ENCODE results near the gene MTMR1.
A peak's percentile ranks its signal among the peaks of the same experiment; 100 is the strongest.

Gene MTMR1

DNA sequence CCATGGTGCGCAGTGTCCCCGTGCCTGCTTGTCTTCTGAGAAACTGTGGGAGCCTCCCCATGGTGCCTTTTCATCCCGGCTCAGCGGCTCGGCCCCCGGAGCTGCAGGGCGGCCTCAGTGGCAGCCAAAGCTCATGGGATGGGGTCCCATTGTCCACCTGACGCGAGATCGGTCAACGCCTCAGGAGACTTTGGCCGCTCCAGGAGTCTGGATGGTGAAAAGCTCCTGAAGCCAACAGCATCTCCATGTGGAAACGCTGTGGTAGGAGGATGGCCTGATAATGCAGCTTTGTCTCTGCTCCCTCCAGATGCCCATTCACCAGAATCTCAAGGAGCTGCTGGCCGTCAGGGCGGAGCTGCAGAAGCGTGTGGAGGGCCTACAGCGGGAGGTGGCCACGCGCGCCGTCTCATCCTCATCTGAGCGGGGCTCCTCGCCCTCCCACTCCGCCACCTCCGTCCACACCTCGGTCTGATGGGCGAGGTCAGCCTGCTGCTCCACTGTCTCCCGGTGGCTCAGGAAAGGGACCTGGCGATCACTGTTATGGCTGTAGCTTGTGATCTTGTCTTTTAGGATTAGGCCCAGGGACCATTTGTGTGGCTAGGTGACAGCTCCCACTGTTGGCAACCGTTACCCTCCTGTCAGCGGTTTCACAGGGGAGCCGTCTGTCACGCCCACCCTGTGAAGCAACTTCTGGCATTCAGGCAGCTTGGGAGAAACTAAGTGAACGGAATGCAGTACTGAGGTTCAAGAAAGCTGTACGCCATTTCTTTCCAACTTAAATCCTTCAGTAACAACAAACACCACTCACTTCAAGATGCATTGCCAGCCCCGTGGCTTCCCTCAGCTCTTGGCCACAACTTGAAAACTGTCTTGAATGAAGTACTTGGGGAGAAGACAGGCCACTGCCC lies 69.3 kb downstream of the MTMR1 start:
- no peak for DNase-seq (ENCODE audit: low read depth)

DNA sequence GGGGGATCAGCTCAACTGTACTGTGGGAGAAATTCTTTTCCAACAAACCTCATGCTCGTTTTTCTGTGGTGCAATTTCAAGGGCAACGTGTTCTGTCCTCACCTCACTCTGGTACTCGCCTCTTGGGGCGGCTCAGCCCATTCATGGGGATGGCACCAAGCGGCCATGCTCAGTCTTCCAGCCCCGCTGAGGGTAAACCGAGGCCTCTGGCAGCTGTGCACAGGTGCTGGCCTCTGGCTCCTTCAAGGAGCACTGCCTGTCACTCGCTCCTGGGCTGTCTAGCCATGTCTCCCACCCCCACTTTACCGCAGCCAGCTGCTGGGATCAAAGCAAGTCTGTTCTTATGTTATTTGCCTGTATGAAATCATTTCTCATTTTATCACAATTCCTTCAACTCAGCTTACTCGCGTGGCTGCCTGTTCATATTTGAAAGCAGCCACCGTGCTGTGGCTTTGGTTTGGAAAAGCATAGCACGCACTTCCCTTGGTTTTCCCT lies 70.2 kb downstream of the MTMR1 start:
- DNase-seq (ENCODE audit: low read depth): no peak

DNA sequence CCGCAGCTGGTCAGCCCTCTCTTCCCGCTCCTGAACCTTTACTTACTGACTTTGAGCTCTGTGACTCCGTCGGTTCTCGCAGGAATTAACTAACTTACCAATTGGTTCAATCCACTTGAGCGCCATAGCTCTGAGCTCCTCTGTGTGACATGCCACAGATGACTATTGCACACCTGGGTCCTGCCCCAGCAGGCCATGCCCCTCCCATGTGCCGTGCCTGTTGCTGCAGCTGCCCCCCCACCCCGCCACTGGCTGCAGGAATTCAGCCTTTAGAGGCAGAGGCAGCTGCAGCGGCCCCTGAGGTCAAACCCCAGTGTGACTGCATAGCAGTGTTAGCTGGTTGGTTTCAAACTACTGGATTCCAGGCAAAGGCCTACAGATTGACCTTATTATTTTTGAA lies 70.6 kb downstream of the MTMR1 start:
- DNase-seq (ENCODE audit: low read depth): no peak

DNA sequence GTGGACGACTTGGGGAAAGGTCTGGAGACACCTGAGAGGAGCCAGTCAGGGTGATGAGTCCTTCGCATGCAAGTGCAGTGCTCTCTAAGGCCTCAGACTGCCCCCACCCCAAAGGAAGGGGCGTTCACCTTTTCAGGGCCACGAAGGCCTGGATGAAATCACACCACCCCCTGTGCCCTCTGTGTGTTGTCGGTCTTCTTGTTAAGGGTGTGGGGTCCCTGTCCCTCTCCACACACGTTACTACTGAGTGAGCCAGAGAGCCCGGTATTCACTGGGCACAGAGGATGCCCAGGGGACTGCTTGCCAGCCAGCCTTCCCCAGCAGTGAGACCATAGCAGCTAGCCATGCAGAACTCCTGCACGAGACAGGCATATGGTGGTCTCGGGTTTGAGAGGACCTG lies 72.0 kb downstream of the MTMR1 start:
- DNase-seq (ENCODE audit: low read depth): no peak

DNA sequence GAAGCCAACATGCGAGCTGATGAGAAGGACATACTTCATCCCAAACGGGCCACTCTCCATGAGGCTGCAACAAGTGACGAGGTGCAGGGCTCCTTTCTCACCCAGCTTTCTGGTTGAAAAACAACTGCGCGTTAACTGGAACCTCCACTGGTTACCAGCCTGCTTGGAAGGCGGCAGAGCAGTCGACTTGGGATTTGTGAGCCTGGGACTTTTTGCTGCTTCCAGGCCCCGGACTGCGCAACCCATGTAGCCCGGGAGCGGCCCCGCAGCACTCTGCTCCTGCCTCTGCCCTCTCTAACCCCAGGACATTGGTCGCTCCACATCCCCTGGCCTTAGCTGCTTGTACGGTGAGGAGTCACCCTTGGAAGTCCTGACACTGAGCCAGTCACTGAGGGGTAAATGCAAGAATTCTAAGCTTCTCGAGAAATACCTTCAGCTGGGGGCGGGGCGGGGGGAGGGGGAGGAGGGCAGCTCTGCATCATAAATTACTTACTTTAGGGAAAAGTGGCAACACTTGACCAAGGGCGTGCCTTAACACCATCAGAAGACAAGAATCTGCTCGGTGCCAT lies 72.7 kb downstream of the MTMR1 start:
- DNase-seq (ENCODE audit: low read depth): no peak

DNA sequence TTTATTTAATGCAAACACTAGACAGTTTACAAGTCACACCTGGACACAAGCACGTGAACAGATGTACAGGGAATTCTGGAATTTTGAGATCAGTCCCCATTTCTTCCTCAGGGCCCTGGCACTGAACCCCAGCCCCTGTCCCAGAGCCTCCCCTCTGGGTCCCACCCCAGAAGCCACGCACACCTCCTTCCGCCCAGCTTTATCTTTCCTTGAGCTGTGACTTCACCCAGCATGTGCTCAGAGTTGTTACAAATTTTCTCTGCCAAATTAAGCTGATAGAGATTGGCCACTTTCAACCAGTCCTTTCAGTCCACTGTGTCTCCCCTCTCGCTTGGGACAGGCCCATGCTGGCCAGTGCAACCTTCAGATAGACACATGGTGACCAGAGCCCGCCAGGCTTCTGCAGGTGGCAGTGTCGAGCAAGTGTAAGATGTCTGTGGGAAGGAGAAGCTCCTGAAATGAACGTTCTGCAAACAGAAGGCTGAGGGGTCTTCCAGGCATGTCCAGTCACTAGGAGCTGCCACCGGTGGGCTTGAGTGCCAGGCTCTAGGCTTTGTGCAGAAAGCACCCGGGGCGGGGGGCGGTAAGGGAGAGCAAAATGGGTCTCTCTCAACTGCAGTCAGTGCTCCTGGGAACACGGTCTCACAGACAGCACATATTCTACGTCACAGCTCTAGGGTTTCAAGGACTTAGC lies 73.3 kb downstream of the MTMR1 start:
- DNase-seq (ENCODE audit: low read depth): no peak

DNA sequence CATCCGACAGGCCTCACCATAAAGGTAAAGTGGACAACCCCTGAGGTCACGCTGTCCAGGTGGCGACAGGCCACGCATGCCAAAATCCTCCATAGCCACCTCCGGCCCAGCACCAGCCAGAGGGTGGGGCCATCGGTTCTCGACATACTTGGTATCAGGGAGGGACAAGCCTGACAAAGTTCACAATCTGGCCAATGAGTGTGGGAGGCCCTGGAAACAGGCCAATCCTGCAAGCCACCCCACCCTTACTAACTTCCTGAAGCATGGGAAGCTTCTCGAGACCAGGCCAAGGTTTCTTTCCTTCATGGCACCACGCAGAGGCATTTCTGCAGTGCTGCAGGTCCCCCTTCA lies 73.8 kb downstream of the MTMR1 start:
- no peak for DNase-seq (ENCODE audit: low read depth)

DNA sequence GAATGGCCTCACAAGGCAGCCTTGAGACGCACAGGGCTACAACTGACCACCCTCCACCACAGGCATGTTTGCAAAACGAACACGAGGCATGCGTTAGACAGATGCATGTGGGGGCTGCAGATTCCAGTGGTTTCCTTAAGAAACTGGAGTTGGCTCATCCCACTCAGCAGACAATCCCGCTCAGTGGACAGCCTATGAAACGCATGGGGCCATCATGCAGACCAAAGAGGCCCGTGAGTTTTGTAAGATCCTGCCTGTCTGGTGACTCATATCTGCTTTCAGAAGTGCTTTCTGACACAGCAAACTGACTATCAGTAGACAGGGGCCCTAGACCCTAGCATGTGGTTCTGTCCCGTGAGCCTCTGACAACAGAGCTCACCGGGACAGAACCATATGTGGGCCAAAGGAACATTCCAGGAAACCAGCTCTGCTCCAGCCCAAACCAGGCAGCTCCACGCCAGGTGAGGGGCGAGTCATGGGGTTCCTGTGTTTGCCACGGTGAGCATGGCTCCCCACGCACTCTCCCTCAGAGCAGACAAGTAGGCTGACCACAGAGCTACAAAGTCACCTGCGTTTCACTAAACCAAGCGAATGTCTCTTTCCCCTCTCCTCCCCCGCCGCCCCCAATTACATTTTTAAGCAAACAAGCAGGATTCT lies 74.4 kb downstream of the MTMR1 start:
- no peak for DNase-seq (ENCODE audit: low read depth)

DNA sequence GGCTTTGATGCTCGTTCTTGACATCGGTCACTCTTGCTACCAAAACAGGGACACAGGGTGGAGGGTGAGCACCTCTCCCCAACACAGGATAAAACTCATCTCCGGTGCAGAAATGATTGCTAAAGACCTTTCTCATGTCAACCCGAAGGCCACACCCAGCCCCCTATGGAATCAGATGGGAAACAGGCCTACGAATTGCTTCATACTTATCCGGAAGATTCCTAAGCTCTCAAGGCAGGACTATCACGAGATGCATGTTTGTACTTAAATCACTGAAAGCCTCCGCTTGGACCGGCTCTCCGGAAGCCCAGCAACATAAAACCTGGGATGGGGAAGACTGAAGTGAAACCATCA lies 74.9 kb downstream of the MTMR1 start:
- no peak for DNase-seq (ENCODE audit: low read depth)

DNA sequence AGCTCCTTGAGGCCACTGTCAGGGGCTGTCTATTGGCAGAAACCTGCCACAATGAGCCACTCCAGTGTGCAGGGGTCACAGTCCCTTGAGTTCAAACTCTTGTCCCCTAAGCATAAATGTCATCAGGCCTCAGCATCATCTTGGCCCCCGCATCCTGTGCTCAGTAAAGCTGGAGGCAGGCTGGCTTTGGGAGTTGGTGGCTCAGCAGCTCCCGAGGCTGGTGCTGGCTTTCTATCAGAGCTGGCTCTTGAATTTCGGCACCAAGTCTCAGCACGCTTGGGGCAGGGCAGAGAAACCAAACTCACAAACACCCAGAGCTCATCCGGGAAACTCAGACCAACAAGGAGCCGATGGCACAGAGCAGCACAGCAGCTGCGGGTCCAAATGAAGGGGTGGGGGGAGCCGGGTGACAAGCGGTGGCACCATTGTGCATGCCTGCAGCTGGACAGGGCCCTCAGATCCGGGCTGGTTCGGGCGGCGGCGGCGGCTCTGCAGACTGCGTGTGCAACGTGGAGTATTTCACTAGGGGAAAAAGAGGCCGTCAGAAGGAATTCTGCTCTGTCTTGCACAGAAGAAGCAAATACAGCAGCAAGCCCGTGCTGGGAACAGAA lies 75.5 kb downstream of the MTMR1 start:
- no peak for DNase-seq (ENCODE audit: low read depth)

DNA sequence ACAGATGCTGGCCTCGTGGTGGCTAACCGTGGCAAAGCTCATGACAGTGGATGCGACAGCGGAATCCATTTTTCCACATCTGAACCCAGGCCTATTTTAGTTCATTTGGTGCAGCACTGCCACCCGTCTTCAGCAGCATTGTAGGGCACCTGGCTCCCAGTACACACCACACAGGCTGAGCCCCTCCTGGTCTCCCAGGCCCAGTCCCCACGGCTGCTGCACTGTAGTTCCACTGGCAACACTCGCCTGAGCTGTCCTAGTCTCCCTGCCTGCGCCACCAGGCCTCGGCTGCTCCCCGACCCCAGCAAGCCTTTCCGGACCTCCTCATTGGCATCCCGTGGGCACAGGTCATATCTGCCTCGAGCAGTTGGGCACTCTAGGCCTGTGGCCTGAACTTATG lies 76.2 kb downstream of the MTMR1 start:
- no peak for DNase-seq (ENCODE audit: low read depth)

DNA sequence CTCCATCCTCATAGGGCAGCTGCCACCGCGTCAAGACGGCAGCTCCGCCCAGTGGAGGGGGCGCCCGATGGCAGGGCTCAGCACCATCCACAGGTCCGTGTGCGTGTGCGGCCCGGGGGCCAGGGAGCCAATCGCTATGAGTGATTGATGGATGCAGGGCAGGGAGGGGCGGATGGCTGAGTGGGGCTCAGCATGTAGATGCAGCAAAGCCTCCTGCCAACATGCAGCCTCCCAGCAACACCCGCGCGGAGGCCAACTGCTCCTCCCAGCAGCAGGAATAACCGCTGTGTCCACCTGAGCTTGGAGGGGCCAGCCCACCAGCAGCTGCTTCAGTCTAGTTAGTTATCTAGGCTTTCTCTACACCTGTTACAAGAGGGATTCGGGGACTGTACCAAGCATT lies 77.4 kb downstream of the MTMR1 start:
- DNase-seq (ENCODE audit: low read depth): no peak

DNA sequence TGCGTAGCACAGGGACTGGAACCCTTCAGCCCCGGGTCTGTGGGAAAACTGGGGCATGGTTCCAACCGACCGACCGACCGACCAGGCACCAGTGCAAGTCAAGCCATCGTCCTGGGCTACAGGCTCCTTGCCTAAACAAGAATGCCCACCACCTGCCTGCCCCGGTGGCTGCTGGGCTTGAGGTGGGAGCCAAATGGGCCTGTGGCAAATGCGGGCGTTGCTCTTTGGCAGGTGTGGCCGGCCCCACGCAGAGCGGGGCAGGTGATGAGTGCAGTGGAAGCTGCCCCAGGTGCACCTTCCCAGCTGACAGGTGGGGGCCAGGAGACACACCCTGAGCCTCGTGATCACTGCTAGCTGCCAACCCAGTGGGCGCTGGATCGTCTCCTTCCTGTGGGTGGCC lies 77.9 kb downstream of the MTMR1 start:
- no peak for DNase-seq (ENCODE audit: low read depth)

DNA sequence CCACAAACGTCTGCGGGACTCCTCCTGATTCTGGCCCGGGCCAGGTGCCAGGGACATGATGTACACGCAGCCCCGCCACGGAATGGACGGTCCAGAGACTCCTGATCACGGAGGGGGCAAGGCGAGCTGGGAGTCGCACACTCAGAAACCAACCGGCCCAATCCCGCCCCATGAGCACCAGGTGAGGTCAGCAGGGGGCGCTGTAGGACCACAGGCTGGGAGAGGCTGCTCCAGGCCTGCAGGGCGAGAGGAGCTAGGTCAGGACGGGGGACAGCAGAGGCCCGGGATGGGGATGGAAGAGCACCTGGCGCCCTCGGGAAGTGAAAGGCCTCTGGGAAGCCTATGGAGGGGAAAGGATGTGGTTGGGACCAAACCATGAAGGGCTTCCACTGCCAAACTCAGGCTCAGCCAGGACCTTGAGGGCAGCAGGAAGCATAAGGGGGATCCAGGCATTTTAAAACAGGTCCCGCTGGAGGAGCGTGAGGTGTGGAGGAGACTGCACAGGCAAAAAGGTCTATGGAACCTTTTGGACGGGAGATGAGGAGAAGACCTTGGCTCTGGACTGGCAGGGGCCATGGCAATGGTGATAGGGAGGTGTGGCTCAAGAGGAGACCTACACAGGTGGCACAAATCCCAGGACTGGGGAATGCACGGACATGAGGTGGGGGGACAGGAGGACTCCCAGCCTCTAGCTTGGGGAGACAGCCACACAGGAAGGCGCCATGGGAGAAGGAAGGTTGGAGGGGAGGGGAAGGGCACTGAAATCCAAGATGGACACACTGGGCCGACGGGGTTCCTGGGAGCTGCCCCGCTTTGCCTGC lies 79.2 kb downstream of the MTMR1 start:
- peak; percentile 61 for DNase-seq (ENCODE audit: low read depth)

DNA sequence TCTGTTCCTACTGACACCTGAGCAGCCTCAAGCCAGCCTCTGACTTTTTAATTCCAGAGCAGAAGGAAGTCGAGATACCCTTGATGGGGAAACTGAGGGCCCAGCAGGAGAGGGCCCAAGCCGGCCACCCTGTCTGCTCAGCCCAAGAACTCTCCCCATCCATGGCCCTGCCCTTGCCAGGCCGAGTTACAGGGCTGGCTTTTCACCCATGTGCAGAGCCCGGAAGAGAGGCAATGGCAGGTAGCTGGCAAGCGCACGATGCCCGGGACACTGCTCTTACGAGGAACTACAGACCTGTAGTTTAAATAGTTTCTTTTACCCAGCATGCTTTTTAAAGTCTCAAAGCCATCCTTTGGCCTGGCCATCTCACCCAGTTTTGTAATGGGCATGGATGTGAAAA lies 79.9 kb downstream of the MTMR1 start:
- no peak for DNase-seq (ENCODE audit: low read depth)

DNA sequence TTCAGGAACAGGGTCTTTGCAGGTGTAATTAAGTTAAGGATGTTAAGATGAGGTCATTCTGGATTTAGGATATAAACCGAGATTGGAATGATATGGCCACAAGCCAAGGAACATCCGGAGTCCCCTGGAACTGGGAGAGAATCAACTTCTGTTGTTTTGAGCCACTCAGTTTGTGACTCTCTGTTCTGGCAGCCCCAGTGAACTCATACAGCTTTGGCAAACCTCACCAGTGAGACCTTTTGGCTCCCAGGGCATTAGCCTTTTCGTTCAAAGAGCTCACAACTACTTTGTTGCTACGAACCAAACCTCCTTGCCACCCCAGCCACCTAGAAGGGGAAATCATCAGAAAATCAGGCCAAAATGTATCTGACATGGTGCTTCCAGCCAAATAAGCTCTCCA lies 80.4 kb downstream of the MTMR1 start:
- DNase-seq (ENCODE audit: low read depth): no peak

DNA sequence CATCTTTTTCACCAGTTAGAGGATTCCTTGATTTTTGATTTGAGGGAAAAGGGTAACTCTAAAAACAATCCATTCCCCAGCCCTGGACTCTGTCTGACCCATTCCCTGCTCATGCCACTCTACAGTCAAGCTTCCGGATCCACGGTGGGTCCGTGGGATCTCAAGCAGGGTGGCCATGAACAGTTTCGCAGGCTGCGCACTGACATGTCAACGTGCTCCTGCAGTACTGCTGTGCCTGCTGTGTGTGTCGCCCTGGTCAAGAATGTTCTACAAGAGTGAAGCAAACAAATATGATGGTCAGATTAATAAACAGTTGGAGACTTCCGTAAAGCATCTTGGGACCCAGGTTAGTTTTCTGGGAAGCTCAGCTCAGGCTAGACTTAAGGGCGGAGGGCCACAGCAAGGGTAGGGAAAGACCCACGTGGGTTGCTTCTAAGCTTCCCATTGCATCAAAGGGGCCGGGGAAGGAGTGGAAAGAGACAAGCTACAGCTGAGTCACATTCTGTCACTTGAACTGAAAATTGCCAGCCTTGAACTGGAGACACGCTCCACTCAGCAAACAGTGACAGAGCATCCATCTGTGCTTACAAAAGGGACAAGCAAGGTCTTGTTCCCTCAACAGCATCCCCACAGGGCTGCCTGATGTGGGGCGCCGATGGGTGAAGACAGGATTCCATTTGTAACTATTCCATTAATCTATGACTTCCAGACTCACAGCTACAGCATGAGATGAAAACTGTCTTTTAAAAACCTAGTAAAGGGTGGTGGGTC lies 81.8 kb downstream of the MTMR1 start:
- no peak for DNase-seq (ENCODE audit: low read depth)

DNA sequence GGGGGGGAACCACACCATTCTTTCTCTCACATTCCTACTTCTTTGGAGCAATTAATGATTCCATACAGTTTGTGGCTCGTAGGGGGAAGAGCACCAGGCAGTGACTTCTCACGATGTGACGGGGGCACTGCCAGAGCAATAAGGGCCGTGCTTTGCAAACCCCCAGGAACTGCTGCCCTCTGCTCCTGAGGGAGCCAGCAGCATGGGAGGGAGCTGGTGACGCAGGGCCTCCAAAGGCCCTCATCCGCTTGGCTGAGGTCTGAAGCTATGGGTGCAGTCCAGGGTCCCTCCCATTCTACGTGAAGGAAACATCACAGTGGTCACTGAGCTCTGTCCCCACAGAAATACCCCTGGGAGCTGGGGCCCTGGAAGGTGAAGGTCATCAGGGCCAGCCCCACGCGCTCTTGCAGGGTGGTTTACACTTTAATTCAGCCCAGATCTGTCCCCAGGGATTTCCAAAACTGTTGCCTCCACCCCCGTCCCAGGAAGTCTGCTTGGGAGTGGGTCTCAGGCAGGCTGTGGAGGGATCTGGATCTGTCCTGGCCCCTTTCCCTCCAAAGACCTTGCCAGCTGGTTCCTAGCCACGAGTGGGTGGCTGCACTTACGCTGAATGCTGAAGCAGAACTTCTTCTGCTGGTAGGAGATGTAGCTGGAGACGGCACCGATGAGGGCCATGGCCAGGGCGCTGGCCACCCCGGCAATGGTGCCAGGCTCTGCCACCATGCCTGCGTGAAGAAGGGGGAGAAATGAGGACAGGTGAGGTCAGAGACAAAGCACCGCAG lies 82.6 kb downstream of the MTMR1 start:
- DNase-seq (ENCODE audit: low read depth): no peak

DNA sequence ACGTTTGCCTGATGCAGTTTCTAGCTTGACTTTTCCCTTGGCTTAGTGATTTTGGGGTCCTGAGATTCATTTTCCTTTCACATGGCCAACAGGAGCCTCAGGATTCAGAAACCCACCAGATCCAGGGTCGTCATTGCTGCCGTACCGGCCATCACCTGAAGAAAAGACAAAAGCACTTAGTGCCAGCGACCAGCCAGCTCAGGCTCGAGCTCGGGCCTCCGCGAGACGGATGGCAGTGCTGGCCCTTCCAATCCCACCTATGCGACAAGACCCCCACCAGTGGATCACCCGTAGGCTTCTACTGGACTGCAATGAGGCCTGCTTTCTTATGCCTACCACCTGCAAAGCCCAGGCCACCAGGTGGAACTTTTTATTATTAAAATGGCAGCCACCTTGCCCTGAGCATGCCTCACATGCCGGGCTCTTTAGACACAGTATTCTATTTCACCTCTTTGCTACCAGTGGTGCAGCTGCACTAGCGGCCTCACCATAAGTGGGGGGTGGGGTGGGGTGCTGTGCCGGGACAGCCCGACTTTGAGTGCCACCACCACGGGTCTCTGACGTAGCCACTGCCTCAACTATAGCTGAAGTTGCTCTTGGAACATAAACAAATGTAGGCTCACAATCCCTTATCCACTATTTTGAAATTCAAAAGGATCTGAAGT lies 84.3 kb downstream of the MTMR1 start:
- no peak for DNase-seq (ENCODE audit: low read depth)

Data from stimulated activated CD8-positive, alpha-beta memory T cell treated with anti-CD3 and anti-CD28 coated beads, Interleukin-7, amount 100 ng/mL, for 24 hours (primary cell).